ENCODE results near the gene CACNA2D1. TPM values are rescaled to one million over a fixed set of nuclear protein-coding genes. Genes with fewer than 3 reads are reported as not detected.

CACNA2D1 gene
- total and polyA plus RNA-seq, 9 of the 15 experiments (the other 6 are each of a cell fraction or from before 2014, with no cell fraction given): 0.49 TPM; not detected in 8

- FAIRE-seq: no peak
These were observed 453.2 kb downstream of the CACNA2D1 start for GRCh38 chr7:81990395-81990794.

More at GRCh38 chr7:81990395-81990794, 453.2 kb downstream of the CACNA2D1 start:
- POLR2A ChIA-PET: no interaction called here
- Histone ChIP-seq H3K9ac (ENCODE audit: insufficient read depth in 1 of 2, low read depth in 2 of 2, low read length in 2 of 2) (no peak overlapping the region), H4K20me1 (replicated peaks; ENCODE audit: control insufficient read depth, insufficient read depth, low read length) (no peaks in the 10 kb centered on the region), H2AFZ (ENCODE audit: low read depth, low read length) (no peak overlapping the region), H3K36me3 (ENCODE audit: control insufficient read depth, insufficient read depth, low read length) (no peaks in the 10 kb centered on the region), H3K4me1 (replicated peaks in 1 of 2; ENCODE audit: control insufficient read depth in 2 of 2, insufficient read depth in 2 of 2, low read length in 2 of 2) (no peaks in the 10 kb centered on the region), H3K9me3 (replicated peaks; ENCODE audit: control insufficient read depth, insufficient read depth, low read depth, low read length) (no peaks in the 10 kb centered on the region), H3K9me1 (ENCODE audit: control insufficient read depth, insufficient read depth, low read length) (no peaks in the 10 kb centered on the region), H3K27me3 (ENCODE audit: control insufficient read depth in 2 of 2, insufficient read depth in 2 of 2, low read length in 2 of 2) (no peaks in the 10 kb centered on the region), H3K27ac (ENCODE audit: extremely low read depth, low read depth, low read length) (no peak overlapping the region), H3K79me2 (ENCODE audit: control insufficient read depth, insufficient read depth, low read length) (no peaks in the 10 kb centered on the region), H3K4me2 (ENCODE audit: insufficient read depth, low read length) (no peak overlapping the region), H3K4me3 (no peak overlapping the region)
- WGBS (ENCODE audit: insufficient coverage, low coverage, missing lambda C conversion rate): 0% methylated on average over 2 of the region's 2 CpGs
- BruUV-seq (replicated peaks): no TSS peak
- DNase-seq (ENCODE audit: extremely low read depth in 1 of 4, low spot score in 3 of 4) (no peak), ATAC-seq (no peak)
- TF ChIP-seq ZNF449 (CRISPR knock-in tag; IDR thresholded peaks at IDR 0.05) (no peak), NCOA6 (IDR thresholded peaks at IDR 0.05) (no peak), NFE2 (IDR thresholded peaks at IDR 0.05; ENCODE audit: low read depth) (no peak), ZNF444 (CRISPR knock-in tag; IDR thresholded peaks at IDR 0.05) (no peak), MAX (CRISPR knock-in tag; IDR thresholded peaks at IDR 0.05) (no peak)
- intact Hi-C loops (cut with micrococcal nuclease): no loop called here
- CTCF ChIA-PET (ENCODE audit: low intra/inter-chr PET ratio): no interaction called here
- in situ Hi-C loops (cut with MboI): no loop called here

Measured in K562 (cell line).